ENCODE measurements around the gene CMTM8.

Gene CMTM8

GRCh38 chr3:32414522-32415202 is 176.2 kb downstream of the CMTM8 start:
- DNase-seq: no peak

- DNase-seq: no peak
These were observed 181.3 kb downstream of the CMTM8 start for GRCh38 chr3:32419742-32420125.
